ENCODE measurements around the gene MX2. TPM values are rescaled to one million over a fixed set of nuclear protein-coding genes. Genes with fewer than 3 reads are reported as not detected.

Gene MX2
- total RNA-seq, 1 donor from 2014 or later = 6.1 TPM

GRCh38 chr21:41369920-41370839 lies 8.4 kb downstream of the MX2 start:
- H3K4me3 Mint-ChIP-seq (ENCODE audit: low read depth) = peak overlapping the region; percentile 71
- intact Hi-C loops (cut with micrococcal nuclease) = no loop called here

DNA sequence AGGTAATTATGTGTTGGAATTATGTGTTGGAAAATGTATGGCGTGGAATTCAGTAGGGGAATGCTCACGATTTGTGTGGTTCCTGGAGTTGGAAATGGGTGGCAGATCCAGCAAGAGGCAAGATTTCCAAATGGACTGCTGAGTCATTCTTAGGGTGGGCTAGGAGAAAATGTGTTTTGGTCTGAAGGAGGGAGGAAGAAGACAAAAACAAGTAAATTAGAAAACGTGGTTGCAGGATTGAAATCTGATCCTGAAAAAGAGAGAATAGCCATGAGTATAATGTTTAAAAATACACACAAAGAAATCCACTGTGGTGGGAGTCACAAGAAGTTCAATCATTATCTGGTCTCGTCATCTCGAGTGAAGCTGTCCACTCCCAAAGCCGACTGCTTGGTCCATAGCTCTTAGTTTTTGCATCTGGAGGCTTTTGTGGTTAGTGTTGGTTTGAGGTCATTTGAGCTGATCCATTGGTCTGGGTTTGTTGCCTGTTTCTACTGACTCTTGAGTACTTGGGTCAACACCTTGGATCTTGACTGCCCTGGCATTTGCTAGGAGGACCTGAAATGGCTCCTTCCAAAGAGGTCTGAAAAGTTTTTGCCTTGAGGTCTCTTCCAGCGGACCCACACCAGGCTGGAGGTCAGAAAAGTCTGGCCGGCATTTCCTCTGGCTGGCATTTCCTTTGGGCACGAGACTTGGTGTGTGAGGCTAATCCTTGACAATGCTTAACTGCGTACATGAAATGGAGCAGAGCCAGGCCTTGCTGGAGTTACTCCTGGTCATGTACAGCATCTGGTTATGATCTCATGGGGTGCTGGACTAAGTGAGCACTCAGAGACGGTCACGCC lies 9.2 kb downstream of the MX2 start:
- Mint-ChIP-seq H3K27ac (no peak overlapping the region), H3K4me1 (ENCODE audit: low read depth) (peaks cover 29% of the 10 kb centered on the region), H3K4me3 (ENCODE audit: low read depth) (peak overlapping the region; percentile 71), H3K27me3 (ENCODE audit: low read depth) (no peaks in the 10 kb centered on the region), H3K36me3 (ENCODE audit: low read depth) (peaks cover 11% of the 10 kb centered on the region), H3K9me3 (no peaks in the 10 kb centered on the region)
- DNase-seq (ENCODE audit: low spot score) = no peak
- intact Hi-C loops (cut with micrococcal nuclease) = no loop called here

More at GRCh38 chr21:41369920-41370839, 8.4 kb downstream of the MX2 start:
- H3K9me3 Mint-ChIP-seq = no peaks in the 10 kb centered on the region
- H3K27me3 Mint-ChIP-seq (ENCODE audit: low read depth) = no peaks in the 10 kb centered on the region
- peak overlapping the region; percentile 70 for H3K27ac Mint-ChIP-seq
- peaks cover 29% of the 10 kb centered on the region for H3K4me1 Mint-ChIP-seq (ENCODE audit: low read depth)
- peaks cover 11% of the 10 kb centered on the region for H3K36me3 Mint-ChIP-seq (ENCODE audit: low read depth)
- no peak for DNase-seq (ENCODE audit: low spot score)

- intact Hi-C loops (cut with micrococcal nuclease) = no loop called here
- Mint-ChIP-seq H3K27me3 (ENCODE audit: low read depth) (no peaks in the 10 kb centered on the region), H3K27ac (no peak overlapping the region), H3K36me3 (ENCODE audit: low read depth) (peaks cover 11% of the 10 kb centered on the region), H3K4me1 (ENCODE audit: low read depth) (peaks cover 28% of the 10 kb centered on the region), H3K4me3 (ENCODE audit: low read depth) (no peak overlapping the region), H3K9me3 (no peaks in the 10 kb centered on the region)
- no peak for DNase-seq (ENCODE audit: low spot score)
Observed at GRCh38 chr21:41371685-41372030, 9.8 kb downstream of the MX2 start.

DNA sequence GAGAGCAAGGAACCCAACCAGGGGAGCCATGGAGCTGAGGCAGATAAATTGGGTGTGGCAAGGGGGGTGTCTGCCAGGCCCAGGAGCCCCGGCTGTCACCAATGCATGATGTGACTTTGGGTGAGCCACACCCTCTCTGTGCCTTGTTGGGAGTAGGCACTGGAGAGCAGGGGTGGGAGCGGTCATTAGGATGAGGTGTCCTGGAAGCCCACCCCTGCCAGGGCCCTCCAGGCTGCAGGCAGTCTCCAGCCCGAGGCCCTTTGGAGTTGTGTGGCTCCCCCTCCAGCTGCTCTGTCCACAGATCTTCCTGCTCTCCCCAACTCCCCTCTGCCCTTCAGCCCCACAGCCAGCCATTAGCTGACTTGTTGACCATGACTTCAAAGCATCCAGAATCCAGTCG lies 11.4 kb downstream of the MX2 start:
- intact Hi-C loops (cut with micrococcal nuclease) = no loop called here
- Mint-ChIP-seq H3K9me3 (no peaks in the 10 kb centered on the region), H3K4me1 (ENCODE audit: low read depth) (peaks cover 27% of the 10 kb centered on the region), H3K36me3 (ENCODE audit: low read depth) (peaks cover 5% of the 10 kb centered on the region), H3K27ac (no peak overlapping the region), H3K4me3 (ENCODE audit: low read depth) (no peak overlapping the region), H3K27me3 (ENCODE audit: low read depth) (no peaks in the 10 kb centered on the region)
- no peak for DNase-seq (ENCODE audit: low spot score)

DNA sequence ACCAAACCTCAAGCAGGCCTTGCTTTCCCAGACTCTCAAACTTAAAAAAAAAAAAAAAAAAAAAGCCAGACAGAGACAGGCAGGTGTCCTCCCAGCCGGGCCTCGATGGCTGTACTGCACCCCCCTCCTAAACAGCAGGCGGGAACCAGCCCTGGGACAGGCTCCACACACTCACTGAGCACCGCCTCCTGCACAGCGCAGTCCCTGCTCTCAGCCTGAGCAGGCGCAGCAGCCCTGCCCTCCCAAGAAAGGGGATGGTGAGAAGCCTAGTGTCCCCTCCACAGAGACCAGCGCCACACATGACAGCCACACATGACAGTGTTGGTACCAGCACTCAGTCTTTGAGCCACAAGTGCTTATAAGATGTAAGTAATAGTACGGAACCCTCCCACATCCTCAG lies 11.9 kb downstream of the MX2 start:
- no peak for DNase-seq (ENCODE audit: low spot score)
- Mint-ChIP-seq H3K27ac (no peak overlapping the region), H3K27me3 (ENCODE audit: low read depth) (no peaks in the 10 kb centered on the region), H3K9me3 (no peaks in the 10 kb centered on the region), H3K36me3 (ENCODE audit: low read depth) (peaks cover 3% of the 10 kb centered on the region), H3K4me1 (ENCODE audit: low read depth) (peaks cover 27% of the 10 kb centered on the region), H3K4me3 (ENCODE audit: low read depth) (no peak overlapping the region)
- intact Hi-C loops (cut with micrococcal nuclease) = no loop called here

- no peaks in the 10 kb centered on the region for H3K27me3 Mint-ChIP-seq (ENCODE audit: low read depth)
- H3K4me3 Mint-ChIP-seq (ENCODE audit: low read depth) = no peak overlapping the region
- no peak overlapping the region for H3K27ac Mint-ChIP-seq
- no peak for DNase-seq (ENCODE audit: low spot score)
- H3K4me1 Mint-ChIP-seq (ENCODE audit: low read depth) = peaks cover 26% of the 10 kb centered on the region
- peaks cover 3% of the 10 kb centered on the region for H3K36me3 Mint-ChIP-seq (ENCODE audit: low read depth)
- intact Hi-C loops (cut with micrococcal nuclease) = no loop called here
- H3K9me3 Mint-ChIP-seq = no peaks in the 10 kb centered on the region
Observed at GRCh38 chr21:41374177-41374712, 12.4 kb downstream of the MX2 start.

DNA sequence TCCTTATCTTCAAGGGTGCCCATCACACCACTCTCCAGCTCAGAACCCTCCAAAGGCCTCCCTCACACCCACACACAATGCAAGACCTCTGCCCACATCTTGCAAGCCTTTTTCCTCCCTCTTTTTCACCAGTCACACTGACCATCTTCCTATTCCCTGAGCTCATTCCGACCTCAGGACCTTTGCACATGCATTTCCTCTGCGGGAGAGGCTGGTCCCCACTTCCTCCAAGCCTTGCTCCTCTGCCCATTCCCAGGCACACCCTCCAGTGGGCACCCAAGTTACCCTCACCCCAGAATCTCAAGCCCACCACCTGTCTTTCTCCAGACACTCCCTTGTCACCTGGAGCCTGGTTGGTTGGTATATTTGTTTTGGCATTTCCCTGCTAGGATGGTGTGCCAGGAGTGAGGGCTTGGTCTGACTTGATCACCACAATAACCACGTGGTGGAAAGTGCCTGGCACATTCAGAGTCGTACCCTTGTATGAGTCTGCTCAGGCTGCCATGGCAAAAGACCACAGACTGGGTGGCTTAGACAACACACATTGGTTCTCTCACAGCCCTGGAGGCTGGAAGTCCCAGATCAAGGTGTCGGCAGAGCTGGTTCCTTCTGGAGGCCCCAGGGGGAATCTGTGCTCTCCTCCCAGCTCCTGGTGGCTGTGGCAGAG lies 13.2 kb downstream of the MX2 start:
- no peaks in the 10 kb centered on the region for H3K27me3 Mint-ChIP-seq (ENCODE audit: low read depth)
- peak overlapping the region; percentile 33 for H3K27ac Mint-ChIP-seq
- no peak for DNase-seq (ENCODE audit: low spot score)
- H3K9me3 Mint-ChIP-seq = no peaks in the 10 kb centered on the region
- H3K36me3 Mint-ChIP-seq (ENCODE audit: low read depth) = peaks cover 3% of the 10 kb centered on the region
- intact Hi-C loops (cut with micrococcal nuclease) = no loop called here
- H3K4me1 Mint-ChIP-seq (ENCODE audit: low read depth) = peaks cover 22% of the 10 kb centered on the region
- H3K4me3 Mint-ChIP-seq (ENCODE audit: low read depth) = no peak overlapping the region

DNA sequence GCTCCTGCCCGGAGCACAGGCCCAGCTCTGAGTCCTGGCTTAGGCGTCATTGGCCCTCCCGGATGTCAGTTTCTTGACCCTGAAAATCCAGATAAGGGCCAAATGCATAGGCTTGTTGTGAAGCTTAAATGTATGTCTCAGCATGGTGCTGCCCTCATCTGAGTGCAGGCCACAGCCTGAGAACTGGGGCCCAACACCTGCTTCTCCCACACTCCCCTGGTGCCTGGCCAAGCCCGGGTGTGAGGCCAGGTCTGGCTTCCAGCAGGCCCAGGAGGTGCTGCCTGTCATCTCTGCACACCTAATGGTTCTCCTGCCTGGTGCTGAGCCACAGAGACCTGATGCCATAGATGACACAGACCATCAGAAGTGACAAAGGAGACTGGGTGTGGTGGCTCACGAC lies 14.0 kb downstream of the MX2 start:
- no peak overlapping the region for H3K27ac Mint-ChIP-seq
- H3K27me3 Mint-ChIP-seq (ENCODE audit: low read depth) = no peaks in the 10 kb centered on the region
- H3K4me3 Mint-ChIP-seq (ENCODE audit: low read depth) = no peak overlapping the region
- H3K4me1 Mint-ChIP-seq (ENCODE audit: low read depth) = peaks cover 13% of the 10 kb centered on the region
- no peaks in the 10 kb centered on the region for H3K9me3 Mint-ChIP-seq
- no peak for DNase-seq (ENCODE audit: low spot score)
- intact Hi-C loops (cut with micrococcal nuclease) = no loop called here
- peaks cover 6% of the 10 kb centered on the region for H3K36me3 Mint-ChIP-seq (ENCODE audit: low read depth)

DNA sequence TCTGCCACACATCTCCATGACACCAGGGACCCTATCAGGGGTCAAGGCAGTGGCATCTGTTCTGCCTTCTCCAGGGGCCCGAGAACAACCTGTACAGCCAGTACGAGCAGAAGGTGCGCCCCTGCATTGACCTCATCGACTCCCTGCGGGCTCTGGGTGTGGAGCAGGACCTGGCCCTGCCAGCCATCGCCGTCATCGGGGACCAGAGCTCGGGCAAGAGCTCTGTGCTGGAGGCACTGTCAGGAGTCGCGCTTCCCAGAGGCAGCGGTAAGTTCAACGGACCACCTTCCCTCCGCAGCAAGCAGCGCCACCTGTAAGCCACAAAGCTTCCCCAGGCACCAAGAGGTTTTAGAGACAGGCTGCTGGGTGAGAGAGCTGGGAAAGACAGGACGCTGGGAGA lies 15.9 kb downstream of the MX2 start:
- H3K4me3 Mint-ChIP-seq (ENCODE audit: low read depth) = no peak overlapping the region
- no peaks in the 10 kb centered on the region for H3K9me3 Mint-ChIP-seq
- no peak overlapping the region for H3K27ac Mint-ChIP-seq
- DNase-seq (ENCODE audit: low spot score) = no peak
- H3K27me3 Mint-ChIP-seq (ENCODE audit: low read depth) = no peaks in the 10 kb centered on the region
- intact Hi-C loops (cut with micrococcal nuclease) = no loop called here
- H3K36me3 Mint-ChIP-seq (ENCODE audit: low read depth) = peaks cover 9% of the 10 kb centered on the region
- peaks cover 4% of the 10 kb centered on the region for H3K4me1 Mint-ChIP-seq (ENCODE audit: low read depth)

DNA sequence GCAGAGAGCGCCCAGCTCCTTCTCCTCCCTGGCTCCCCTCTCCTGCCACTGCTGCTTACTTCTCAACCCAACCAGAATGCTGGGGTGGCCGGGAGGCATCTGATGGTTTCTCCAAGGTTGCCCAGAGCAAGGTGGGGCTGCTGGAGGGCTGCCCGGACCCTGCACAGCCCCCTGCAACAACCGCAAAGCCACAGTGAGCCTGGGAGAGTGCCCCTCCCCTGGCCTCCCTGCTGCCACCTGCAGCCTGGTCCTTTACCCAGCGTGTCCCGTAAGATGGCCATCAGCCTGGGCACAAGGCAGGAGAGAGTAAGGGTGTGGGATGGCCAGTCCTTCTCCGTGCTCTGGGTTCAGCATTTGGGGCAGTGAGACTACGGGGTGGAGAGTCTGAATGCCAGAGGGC lies 17.0 kb downstream of the MX2 start:
- H3K27ac Mint-ChIP-seq = no peak overlapping the region
- no peak overlapping the region for H3K4me3 Mint-ChIP-seq (ENCODE audit: low read depth)
- H3K36me3 Mint-ChIP-seq (ENCODE audit: low read depth) = peaks cover 9% of the 10 kb centered on the region
- intact Hi-C loops (cut with micrococcal nuclease) = no loop called here
- no peaks in the 10 kb centered on the region for H3K27me3 Mint-ChIP-seq (ENCODE audit: low read depth)
- peaks cover 4% of the 10 kb centered on the region for H3K4me1 Mint-ChIP-seq (ENCODE audit: low read depth)
- no peaks in the 10 kb centered on the region for H3K9me3 Mint-ChIP-seq
- DNase-seq (ENCODE audit: low spot score) = no peak

DNA sequence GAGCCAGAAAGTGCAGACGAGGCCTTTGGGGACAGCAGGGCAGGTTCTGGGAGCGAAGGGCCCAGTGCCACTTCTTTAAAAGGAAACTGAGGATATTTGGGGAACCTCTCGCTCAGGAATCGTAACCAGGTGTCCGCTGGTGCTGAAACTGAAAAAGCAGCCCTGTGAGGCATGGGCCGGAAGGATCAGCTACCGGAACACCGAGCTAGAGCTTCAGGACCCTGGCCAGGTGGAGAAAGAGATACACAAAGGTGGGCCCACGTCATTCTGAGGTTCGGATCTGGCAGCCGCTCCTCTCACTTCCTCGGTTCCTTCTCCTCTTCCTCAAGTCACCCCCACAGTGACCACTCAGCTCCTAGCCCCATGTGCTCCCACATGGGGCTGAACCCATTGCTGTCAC lies 18.1 kb downstream of the MX2 start:
- H3K4me3 Mint-ChIP-seq (ENCODE audit: low read depth) = no peak overlapping the region
- intact Hi-C loops (cut with micrococcal nuclease) = no loop called here
- H3K9me3 Mint-ChIP-seq = no peaks in the 10 kb centered on the region
- peaks cover 2% of the 10 kb centered on the region for H3K4me1 Mint-ChIP-seq (ENCODE audit: low read depth)
- DNase-seq (ENCODE audit: low spot score) = no peak
- no peak overlapping the region for H3K27ac Mint-ChIP-seq
- H3K36me3 Mint-ChIP-seq (ENCODE audit: low read depth) = peaks cover 9% of the 10 kb centered on the region
- H3K27me3 Mint-ChIP-seq (ENCODE audit: low read depth) = no peaks in the 10 kb centered on the region

DNA sequence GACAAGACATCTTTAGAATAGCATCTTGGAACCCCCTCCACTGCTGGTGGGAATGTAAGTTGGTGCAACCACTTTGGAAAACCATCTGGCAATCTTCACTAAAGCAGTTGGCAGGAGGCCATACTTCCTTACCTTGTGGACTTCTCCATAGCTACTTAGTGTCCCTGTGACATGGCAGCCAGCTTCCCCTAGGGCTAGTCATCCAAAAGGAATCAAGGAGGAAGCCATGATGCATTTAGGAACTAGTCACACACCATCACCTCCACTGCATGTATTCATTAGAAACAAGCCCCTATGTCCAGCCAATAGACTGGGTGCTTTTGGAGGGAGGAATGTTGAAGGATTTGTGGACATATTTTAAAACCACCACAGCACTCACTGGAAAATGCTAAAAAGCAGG lies 19.9 kb downstream of the MX2 start:
- Mint-ChIP-seq H3K27ac (no peak overlapping the region), H3K36me3 (ENCODE audit: low read depth) (peaks cover 9% of the 10 kb centered on the region), H3K9me3 (no peaks in the 10 kb centered on the region), H3K4me1 (ENCODE audit: low read depth) (no peaks in the 10 kb centered on the region), H3K4me3 (ENCODE audit: low read depth) (no peak overlapping the region), H3K27me3 (ENCODE audit: low read depth) (no peaks in the 10 kb centered on the region)
- no peak for DNase-seq (ENCODE audit: low spot score)
- intact Hi-C loops (cut with micrococcal nuclease) = no loop called here

All from activated T-helper 2 cell treated with anti-CD3 and anti-CD28 coated beads, Interferon-gamma antibody, Interleukin-2, Interleukin-4, amounts not matched to agents 10 μg/mL and 5 μg/mL and 100 μg/mL, durations not matched to agents 14 hours and 24 hours and 36 hours (primary cell).